HL-60/S4 treated with phorbol 12-myristate 13-acetate at 8.2 ng/mL for 4 days and 3 days (cell line): ENCODE results near the gene STEAP1B.

Experiments used
- in situ Hi-C: fragments of 300-500 bp; cut with MboI; formaldehyde crosslinking; loops from 2 replicates; pipeline ENCODE4 v1.15.0; 2022; ENCODE audit warnings: low sequenced_read_pairs

The STEAP1B gene

DNA sequence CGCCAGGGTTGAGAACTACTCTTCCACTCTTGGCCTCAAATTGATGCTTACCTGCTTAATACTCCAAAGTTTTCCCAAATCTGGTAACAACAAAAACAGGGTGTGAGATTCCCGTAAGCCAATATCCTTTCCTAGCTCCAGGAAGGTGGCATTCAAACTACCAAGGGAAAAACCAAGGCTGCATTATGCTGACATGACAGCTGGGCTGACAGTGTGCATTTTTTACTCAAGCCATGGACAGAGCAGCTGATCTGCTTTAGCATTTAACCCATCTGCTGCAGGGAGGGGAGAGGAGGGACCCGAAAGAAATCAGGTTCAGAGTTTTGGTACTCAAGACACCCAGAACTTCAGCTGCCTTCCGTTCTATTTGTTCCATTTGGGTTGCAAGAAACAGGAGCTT lies 93.3 kb downstream of the STEAP1B start:
- in situ Hi-C loops: no loop called here

GRCh38 chr7:22404421-22405023 lies 95.5 kb downstream of the STEAP1B start:
- in situ Hi-C loops: no loop called here

DNA sequence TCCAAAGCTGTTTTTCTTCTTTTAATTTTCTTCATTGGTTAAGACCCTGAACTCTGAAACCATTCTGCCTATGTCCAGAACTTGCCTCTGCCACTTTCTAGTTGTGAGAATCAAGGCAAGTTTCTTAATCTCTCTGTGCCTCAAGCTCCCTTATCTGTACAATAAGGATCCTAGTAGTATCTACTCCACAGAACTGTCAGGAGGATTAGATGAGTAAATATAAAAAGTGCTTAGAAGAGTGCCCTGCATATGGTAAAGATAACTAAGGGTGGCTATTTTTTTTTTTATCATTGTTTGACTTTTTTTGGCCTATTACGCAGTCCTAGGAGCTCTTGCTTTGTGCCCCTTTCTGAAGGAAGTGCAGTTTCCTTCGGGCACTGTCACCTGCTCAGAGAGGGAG lies 96.6 kb downstream of the STEAP1B start:
- in situ Hi-C loops: no loop called here

- in situ Hi-C loops: no loop called here
These were observed 97.7 kb downstream of the STEAP1B start for GRCh38 chr7:22402250-22402649.

- in situ Hi-C loops: no loop called here
These were observed 98.9 kb downstream of the STEAP1B start for GRCh38 chr7:22400936-22401553.

- in situ Hi-C loops: no loop called here
These were observed 99.7 kb downstream of the STEAP1B start for GRCh38 chr7:22400150-22400814.

- in situ Hi-C loops: no loop called here
These were observed 100.4 kb downstream of the STEAP1B start for GRCh38 chr7:22399546-22399945.

DNA sequence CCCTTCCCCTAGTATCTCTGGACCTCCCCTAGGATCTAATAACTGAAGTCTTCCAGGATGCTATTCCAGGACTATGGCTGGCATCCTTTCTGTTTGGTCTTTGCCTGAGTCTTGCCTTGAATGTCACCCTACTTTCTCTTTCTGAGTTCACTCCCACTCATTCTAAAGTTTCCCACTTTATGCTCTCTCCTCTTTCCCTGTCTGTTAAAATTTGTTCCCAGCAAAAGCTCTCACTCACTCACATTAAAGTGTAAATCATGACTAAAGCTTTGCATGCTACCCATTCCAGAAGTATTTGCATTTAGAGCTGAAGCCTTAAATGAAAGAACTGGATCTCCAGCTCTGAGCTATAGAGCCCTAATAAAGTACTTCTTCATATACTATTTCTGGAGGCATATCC lies 100.9 kb downstream of the STEAP1B start:
- in situ Hi-C loops: no loop called here

GRCh38 chr7:22397981-22398380 lies 102.0 kb downstream of the STEAP1B start:
- in situ Hi-C loops: no loop called here

- in situ Hi-C loops: no loop called here
These were observed 104.8 kb downstream of the STEAP1B start for GRCh38 chr7:22395222-22395621.

- in situ Hi-C loops: no loop called here
These were observed 105.2 kb downstream of the STEAP1B start for GRCh38 chr7:22394739-22395138.

- in situ Hi-C loops: no loop called here
These were observed 105.9 kb downstream of the STEAP1B start for GRCh38 chr7:22393913-22394729.

DNA sequence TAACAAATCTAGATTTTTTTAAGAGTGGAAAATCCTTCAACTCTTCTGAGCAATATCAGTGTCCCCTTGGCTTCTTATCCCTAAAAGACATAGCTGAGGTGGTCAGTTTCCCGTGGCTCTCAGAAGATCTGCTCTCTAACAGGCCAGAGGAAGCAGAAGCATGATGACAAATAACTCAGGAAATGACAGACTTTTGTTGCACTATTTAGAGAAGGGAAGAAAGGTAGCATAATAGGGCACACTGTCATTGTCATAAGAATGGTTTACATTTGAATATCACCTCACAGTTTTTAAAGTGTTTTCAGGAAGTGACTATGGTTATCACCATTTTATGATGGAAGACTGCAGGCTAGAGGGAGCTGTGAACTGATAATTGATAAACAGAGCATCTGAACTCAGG lies 109.5 kb downstream of the STEAP1B start:
- in situ Hi-C loops: no loop called here

DNA sequence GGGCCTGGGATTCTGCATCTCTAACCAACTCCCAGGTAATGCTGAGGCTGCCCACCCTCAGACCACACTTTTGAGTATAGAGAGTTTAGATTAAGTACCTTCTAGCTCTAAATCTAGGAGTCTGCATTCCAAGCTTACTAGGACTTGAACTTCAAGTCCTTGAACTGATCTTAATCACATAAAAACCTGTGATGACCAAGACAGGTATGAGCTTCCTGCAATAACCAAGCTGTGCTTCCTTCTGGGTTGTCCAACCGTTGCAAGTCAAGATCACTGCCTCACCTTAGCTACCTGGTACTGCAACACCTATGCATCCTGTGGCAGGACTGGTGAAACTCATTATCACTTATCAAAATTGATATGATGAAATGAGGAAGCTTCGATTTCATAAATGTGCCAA lies 110.1 kb downstream of the STEAP1B start:
- in situ Hi-C loops: no loop called here

DNA sequence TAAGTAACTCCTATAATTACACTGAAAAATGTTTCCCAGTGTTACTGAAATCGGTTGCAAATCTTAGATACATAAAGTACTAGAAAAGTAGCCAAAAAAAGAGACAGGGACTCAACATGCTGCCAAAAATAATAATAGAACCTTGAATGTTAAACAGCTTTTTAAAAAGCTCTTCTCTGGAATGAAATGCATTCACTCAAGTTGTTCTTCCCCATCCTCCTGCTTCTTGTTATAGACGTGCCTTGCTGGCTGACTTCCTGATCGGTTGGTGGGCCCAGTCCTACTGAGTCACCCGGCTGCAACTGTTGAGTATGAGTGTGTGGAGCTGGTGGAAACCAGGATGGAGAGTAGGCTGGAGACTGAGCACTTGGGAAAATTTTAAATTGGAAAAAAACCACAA lies 112.4 kb downstream of the STEAP1B start:
- in situ Hi-C loops: no loop called here

- in situ Hi-C loops: no loop called here
These were observed 113.1 kb downstream of the STEAP1B start for GRCh38 chr7:22386865-22387264.

GRCh38 chr7:22386206-22386858 lies 113.7 kb downstream of the STEAP1B start:
- in situ Hi-C loops: no loop called here

DNA sequence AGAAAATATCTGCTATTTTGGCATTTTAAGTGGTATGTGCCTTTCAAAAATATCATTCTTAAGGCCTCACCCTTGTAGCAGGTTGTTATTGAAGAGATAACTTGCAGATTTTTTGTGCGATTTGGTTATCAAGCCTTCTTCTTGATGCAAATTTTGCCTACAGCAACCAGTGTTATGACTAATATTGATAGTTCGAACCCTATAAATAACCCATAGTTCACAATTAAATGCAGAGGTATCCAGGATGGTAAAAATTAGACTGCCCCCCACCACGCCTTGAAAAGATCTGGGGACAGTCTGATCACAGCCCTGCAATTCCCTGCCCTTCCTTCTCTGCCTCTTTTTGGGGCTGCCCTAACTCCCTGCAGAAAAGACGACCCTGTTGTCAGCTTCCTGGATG lies 114.7 kb downstream of the STEAP1B start:
- in situ Hi-C loops: no loop called here

DNA sequence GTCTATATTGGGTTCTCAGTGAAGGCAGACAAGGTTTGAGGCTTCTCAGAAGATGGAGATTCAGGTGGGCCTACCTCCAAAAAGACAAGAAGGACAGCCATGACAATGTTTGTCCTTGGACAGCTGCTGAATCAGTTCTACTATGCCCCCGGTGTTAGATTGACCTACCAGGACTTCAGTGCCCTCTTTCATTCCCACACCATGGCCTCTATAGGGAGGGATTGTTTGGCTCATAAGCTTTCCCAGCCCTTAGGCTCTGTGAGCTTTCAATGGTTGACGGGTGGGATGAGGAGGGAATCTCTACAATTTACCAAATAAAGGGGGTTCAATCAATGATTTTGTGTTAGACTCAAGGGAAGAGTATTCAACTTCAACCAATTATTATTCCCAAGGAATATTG lies 119.7 kb downstream of the STEAP1B start:
- in situ Hi-C loops: no loop called here

- in situ Hi-C loops: no loop called here
These were observed 121.6 kb downstream of the STEAP1B start for GRCh38 chr7:22378199-22378980.
